Sigmoid colon (tissue), 4 donors: Measurements from ENCODE around the gene VGF.

ENCODE experiments used
- CTCF ChIP-seq, 4 experiments: fragments of 450-650 bp in 3 of 4; fragments of 200-600 bp in 1 of 4; IDR thresholded peaks; one replicate each; pipeline ENCODE4 v1.5.1; 2016 to 2019; ENCODE audit warnings: antibody characterized with exemption in 4 of 4, mild to moderate bottlenecking in 3 of 4, moderate library complexity in 2 of 4
- EP300 ChIP-seq, 4 donors: sonication (generic); formaldehyde crosslinking; IDR thresholded peaks; one replicate each; pipeline ENCODE4 v1.6.1; 2017; ENCODE audit warnings: antibody characterized with exemption in 4 of 4
- POLR2A ChIP-seq, 2 donors: fragments of 450-650 bp; IDR thresholded peaks; one replicate each; pipeline ENCODE4 v1.6.1; 2016; ENCODE audit warnings: antibody characterized with exemption in 2 of 2, mild to moderate bottlenecking in 2 of 2, moderate library complexity in 2 of 2
- POLR2AphosphoS5 ChIP-seq, 4 donors: sonication (generic); formaldehyde crosslinking; IDR thresholded peaks; one replicate each; pipeline ENCODE4 v1.6.1; 2017; ENCODE audit warnings: antibody characterized with exemption in 4 of 4

- TF ChIP-seq CTCF (IDR thresholded peaks at IDR 0.05): no peak
- TF ChIP-seq POLR2A (IDR thresholded peaks at IDR 0.05): no peak
- TF ChIP-seq POLR2AphosphoS5 (IDR thresholded peaks at IDR 0.05): no peak
- TF ChIP-seq EP300 (IDR thresholded peaks at IDR 0.05): no peak
Observed at GRCh38 chr7:101163279-101164070, 1.9 kb downstream of the VGF start.
